Measurements from ENCODE around the gene PADI4. TPM values are rescaled to one million over a fixed set of nuclear protein-coding genes. Genes with fewer than 3 reads are reported as not detected.

PADI4 gene
- total and polyA plus RNA-seq, 2 donors (not counting 3 experiments of a cell fraction or from before 2014, with no cell fraction given), result not detected

DNA sequence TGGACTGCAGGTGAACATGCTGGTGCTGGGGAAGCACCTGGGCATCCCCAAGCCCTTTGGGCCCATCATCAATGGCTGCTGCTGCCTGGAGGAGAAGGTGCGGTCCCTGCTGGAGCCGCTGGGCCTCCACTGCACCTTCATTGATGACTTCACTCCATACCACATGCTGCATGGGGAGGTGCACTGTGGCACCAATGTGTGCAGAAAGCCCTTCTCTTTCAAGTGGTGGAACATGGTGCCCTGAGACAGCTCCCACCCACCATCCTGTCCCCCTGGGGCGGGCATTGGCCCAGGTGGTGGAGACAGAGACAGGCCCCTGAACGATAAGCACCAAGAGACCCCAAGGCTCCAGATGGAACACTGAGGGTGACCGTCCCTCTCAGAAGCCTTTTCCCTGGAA lies 25.2 kb upstream of the PADI4 start:
- Histone ChIP-seq H3K27ac (ENCODE audit: insufficient read depth, low read depth, low read length) (no peak overlapping the region), H2AFZ (ENCODE audit: low read depth, low read length) (no peak overlapping the region), H3K27me3 (ENCODE audit: control insufficient read depth in 2 of 2, insufficient read depth in 2 of 2, low read length in 2 of 2) (no peaks in the 10 kb centered on the region), H3K9ac (replicated peaks; ENCODE audit: extremely low read depth, insufficient read depth, low read length) (no peak overlapping the region), H3K9me3 (replicated peaks; ENCODE audit: control insufficient read depth, insufficient read depth, low read length) (no peaks in the 10 kb centered on the region), H3K36me3 (ENCODE audit: control insufficient read depth in 2 of 2, extremely low read depth in 1 of 2, insufficient read depth in 2 of 2, low read length in 2 of 2) (no peaks in the 10 kb centered on the region), H3K4me1 (ENCODE audit: control insufficient read depth, extremely low read depth, insufficient read depth, low read length) (no peaks in the 10 kb centered on the region), H3K79me2 (ENCODE audit: control insufficient read depth, insufficient read depth, low read length) (no peaks in the 10 kb centered on the region), H4K20me1 (replicated peaks; ENCODE audit: control insufficient read depth, extremely low read depth, insufficient read depth, low read length) (no peaks in the 10 kb centered on the region), H3K9me1 (replicated peaks; ENCODE audit: control insufficient read depth, extremely low read depth, insufficient read depth, low read length) (no peaks in the 10 kb centered on the region), H3K4me3 (replicated peaks in 1 of 3; ENCODE audit: insufficient read depth in 1 of 3, low read depth in 1 of 3, low read length in 3 of 3) (no peak overlapping the region), H3K4me2 (ENCODE audit: insufficient read depth, low read length) (no peak overlapping the region)
- intact Hi-C loops (cut with micrococcal nuclease) (no loop called here), dilution Hi-C loops (cut with MboI; ENCODE audit: extremely low pct_ligation_motif_present, low sequenced_read_pairs) (no loop called here)
- no TSS peak for BruUV-seq (replicated peaks)
- CTCF ChIA-PET, result interaction anchor here (0.9 kb wide), 1 partner anchor 67 kb away, joined by 3 read pairs; no protein-coding TSS in a partner anchor
- DNase-seq (ENCODE audit: low read depth, low spot score) (no peak), FAIRE-seq (no peak)
- TF ChIP-seq EZH2 (IDR thresholded peaks at IDR 0.05; ENCODE audit: borderline replicate concordance, low read depth, low read length, severe bottlenecking) (no peak), MYC (IDR thresholded peaks at IDR 0.05; ENCODE audit: low read depth, low read length) (no peak), POLR2AphosphoS5 (IDR thresholded peaks at IDR 0.05; ENCODE audit: insufficient read depth, low read depth, low read length) (no peak), JUN (IDR thresholded peaks at IDR 0.05; ENCODE audit: borderline replicate concordance, insufficient read depth, insufficient read length, low read depth) (no peak), POLR2A (IDR thresholded peaks at IDR 0.05; ENCODE audit: low read depth, low read length) (no peak), CTCF (IDR thresholded peaks at IDR 0.05; ENCODE audit: extremely low read depth in 1 of 2, insufficient read depth in 1 of 2, low read depth in 1 of 2, low read length in 2 of 2) (no peak), FOS (IDR thresholded peaks at IDR 0.05; ENCODE audit: borderline replicate concordance, insufficient read depth, low read length) (no peak)
- TF ChIP-seq, protein P1, sequence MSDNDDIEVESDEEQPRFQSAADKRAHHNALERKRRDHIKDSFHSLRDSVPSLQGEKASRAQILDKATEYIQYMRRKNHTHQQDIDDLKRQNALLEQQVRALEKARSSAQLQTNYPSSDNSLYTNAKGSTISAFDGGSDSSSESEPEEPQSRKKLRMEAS (IDR thresholded peaks at IDR 0.05; ENCODE audit: insufficient read depth, insufficient read length), result no peak
- POLR2A ChIA-PET, result no interaction called here
